ENCODE data around the gene DPH1.
A peak's percentile ranks its signal among the peaks of the same experiment; 100 is the strongest.

Gene DPH1

DNA sequence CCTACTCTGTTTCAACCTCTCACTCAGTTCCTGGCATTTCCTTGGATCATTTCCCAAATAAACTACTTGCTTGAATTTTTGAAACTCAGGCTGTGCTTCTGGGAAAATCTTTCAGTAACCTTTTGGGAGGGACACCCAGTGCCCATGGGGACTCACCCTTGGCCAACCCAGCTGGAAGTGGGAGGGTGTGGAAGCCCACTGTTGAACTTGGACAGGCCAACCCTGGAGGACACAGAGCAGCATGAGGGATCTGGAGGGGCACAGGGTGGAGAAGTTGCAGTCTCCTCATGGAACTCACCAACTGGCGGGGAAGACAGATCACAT, 16.0 kb upstream of the DPH1 start:
- Mint-ChIP-seq H3K27me3 (peaks cover 55 to 63% of the 10 kb centered on the region in 2 donors), H3K4me1 (ENCODE audit: low read depth in 2 of 2) (peaks cover 0 to 2% of the 10 kb centered on the region in 2 donors), H3K4me3 (no peak overlapping the region), H3K36me3 (ENCODE audit: insufficient read depth) (no peaks in the 10 kb centered on the region), H3K9me3 (no peaks in the 10 kb centered on the region), H3K27ac (no peak overlapping the region)
- DNase-seq (no peak), ATAC-seq (replicated peaks) (no peak)

DNA sequence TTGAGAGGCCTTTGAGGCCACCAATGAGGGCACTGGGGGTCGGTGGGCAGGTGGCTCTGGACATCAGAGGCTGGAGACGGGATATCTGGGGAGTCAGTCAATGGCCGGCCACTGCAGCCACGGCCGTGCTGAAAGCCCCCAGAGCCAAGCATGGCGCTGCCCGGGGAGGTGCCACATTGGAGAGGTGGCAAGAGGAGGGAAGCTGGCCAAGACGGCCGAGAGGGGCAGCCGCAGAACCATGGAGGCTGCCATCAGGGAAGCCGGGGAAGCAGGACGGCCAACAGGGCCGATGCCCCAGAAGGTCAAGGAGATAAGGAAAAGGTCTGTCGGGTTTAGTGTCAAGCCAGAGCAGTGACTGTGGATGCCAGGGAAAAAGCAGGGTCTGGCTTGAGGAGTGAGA, 14.6 kb upstream of the DPH1 start:
- peaks cover 67 to 77% of the 10 kb centered on the region in 2 donors for H3K27me3 Mint-ChIP-seq
- no peak for DNase-seq
- no peak overlapping the region for H3K4me3 Mint-ChIP-seq
- ATAC-seq (replicated peaks): no peak
- no peaks in the 10 kb centered on the region for H3K36me3 Mint-ChIP-seq (ENCODE audit: insufficient read depth)
- H3K9me3 Mint-ChIP-seq: no peaks in the 10 kb centered on the region
- H3K4me1 Mint-ChIP-seq (ENCODE audit: low read depth in 2 of 2): peaks cover 0 to 2% of the 10 kb centered on the region in 2 donors
- no peak overlapping the region for H3K27ac Mint-ChIP-seq

DNA sequence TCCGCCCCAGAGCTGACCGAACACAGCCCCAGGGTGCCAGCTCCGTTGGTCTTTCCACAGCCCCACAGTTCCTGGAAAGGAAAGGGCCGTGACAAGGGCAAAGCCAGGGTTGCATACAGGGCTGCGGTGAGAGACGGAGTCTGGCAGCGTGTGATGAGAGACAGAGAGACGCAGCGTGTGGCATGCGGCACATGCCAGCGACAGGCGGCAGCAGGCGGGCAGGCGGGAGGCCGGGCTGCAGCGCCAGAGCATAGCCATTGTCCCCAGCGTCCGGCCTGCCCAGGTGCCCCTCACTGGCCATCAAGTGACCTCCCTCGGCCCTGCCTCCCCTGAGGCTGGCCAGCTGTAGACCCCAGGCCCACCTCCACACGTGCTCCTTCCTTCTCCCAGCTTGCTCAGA, 13.5 kb upstream of the DPH1 start:
- Mint-ChIP-seq H3K9me3 (no peaks in the 10 kb centered on the region), H3K4me1 (ENCODE audit: low read depth in 2 of 2) (peaks cover 0 to 6% of the 10 kb centered on the region in 2 donors), H3K27ac (no peak overlapping the region), H3K27me3 (peaks cover 67 to 76% of the 10 kb centered on the region in 2 donors), H3K36me3 (ENCODE audit: insufficient read depth) (no peaks in the 10 kb centered on the region), H3K4me3 (no peak overlapping the region)
- ATAC-seq (replicated peaks) (no peak), DNase-seq (no peak)

DNA sequence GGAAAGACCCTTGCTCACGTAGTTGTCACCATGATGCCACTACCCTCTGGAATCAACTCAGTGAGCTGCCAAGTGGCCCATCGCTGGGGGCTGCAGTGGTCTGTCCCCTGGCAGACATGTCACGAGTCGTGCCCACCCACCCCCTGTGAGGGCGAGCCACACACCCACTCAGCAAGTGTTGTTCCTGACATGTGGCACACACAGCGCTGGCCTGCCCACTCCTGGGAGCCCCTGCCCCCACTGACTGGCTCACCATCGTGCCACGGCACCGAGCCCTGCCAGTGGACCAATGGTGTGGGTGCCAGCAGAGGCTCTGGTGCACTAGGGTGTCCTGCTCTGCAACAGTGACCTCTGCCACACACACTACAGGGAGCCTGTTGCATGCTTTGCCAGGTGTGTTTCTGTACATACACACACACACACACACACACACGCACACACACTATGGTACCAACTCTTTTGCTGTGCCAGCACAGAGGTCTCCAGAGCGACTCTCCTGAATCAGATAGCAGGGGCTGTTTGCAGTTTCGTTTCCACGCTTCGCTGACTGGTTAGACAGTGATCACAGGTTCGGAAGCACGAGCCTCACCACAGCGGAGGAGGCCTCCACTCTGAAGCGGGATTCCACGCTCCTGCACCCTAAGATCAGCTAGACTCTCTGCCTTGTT, 12.5 kb upstream of the DPH1 start:
- DNase-seq (no peak), ATAC-seq (replicated peaks) (no peak)
- Mint-ChIP-seq H3K4me1 (ENCODE audit: low read depth in 2 of 2) (peaks cover 0 to 6% of the 10 kb centered on the region in 2 donors), H3K27me3 (peaks cover 58 to 67% of the 10 kb centered on the region in 2 donors), H3K36me3 (ENCODE audit: insufficient read depth) (no peaks in the 10 kb centered on the region), H3K9me3 (no peaks in the 10 kb centered on the region), H3K27ac (no peak overlapping the region), H3K4me3 (peak overlapping the region in 1 of 2 donors; percentile 13)

DNA sequence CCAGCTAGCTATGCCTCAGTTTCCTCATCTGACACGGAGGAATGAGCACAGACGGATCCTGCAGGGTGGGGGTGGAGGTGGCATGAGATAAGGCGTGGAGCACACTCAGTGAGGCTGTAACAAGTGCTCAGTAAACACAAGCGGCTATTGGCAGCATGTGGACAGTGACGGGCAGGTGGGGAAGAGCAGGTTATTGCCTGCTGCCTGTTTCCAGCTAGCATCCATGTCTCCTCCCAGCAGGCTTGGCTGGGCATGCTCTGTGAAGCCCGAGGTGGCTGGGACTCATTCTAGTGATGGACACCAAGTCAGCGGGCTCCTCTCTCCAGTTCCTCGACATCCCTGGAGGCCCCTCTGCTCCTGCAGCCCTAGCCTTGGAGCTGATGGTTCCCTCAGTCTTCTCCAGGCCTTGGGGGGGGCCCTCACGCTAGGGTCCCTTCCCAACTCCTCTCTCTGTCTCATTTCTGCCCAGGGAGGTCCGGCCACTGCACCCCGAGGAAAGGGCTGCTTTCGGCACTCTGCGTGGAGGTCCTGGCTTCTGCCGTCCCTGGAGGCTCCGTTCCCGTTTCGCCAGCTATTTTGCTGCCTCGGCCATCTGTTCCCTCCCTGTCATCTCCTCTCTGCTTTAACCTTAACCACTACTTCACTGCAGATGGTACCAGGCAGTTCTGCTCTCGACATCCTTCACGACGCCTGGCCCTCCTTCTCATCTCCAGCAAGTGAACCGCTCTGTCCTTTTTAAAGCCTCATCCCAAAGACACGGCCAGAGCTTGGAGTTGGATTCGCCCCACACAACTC, 11.0 kb upstream of the DPH1 start:
- ATAC-seq (replicated peaks): no peak
- peaks cover 50 to 56% of the 10 kb centered on the region in 2 donors for H3K27me3 Mint-ChIP-seq
- no peaks in the 10 kb centered on the region for H3K9me3 Mint-ChIP-seq
- H3K36me3 Mint-ChIP-seq (ENCODE audit: insufficient read depth): peaks cover 3% of the 10 kb centered on the region
- peaks cover 0 to 8% of the 10 kb centered on the region in 2 donors for H3K4me1 Mint-ChIP-seq (ENCODE audit: low read depth in 2 of 2)
- no peak for DNase-seq
- H3K4me3 Mint-ChIP-seq: no peak overlapping the region
- H3K27ac Mint-ChIP-seq: peak overlapping the region in 1 of 2 donors; percentile 18

DNA sequence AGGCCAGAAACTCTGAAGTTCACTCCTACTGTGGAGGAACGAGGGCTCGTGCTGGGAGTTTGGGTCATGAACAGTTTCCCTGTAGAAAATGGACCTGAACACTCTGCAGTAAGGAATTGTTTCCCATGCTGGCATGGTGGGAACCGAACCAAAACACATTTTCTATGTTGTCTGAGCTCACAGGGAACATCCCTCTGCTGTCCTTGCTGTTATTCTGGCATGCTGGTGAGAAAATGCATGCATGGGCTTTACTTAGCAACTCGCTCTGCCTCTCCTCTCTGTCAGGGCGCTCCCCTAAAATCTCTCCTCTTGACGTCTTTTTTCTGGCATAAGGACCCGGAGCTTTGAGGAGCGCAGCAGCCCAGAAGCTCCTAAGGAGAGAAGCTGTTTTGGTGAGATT, 10.2 kb upstream of the DPH1 start:
- H3K4me3 Mint-ChIP-seq: no peak overlapping the region
- peaks cover 6% of the 10 kb centered on the region for H3K36me3 Mint-ChIP-seq (ENCODE audit: insufficient read depth)
- H3K9me3 Mint-ChIP-seq: no peaks in the 10 kb centered on the region
- DNase-seq (no peak), ATAC-seq (replicated peaks) (no peak)
- H3K27me3 Mint-ChIP-seq: peaks cover 47 to 48% of the 10 kb centered on the region in 2 donors
- peak overlapping the region in 1 of 2 donors; percentile 18 for H3K27ac Mint-ChIP-seq
- peaks cover 0 to 8% of the 10 kb centered on the region in 2 donors for H3K4me1 Mint-ChIP-seq (ENCODE audit: low read depth in 2 of 2)

DNA sequence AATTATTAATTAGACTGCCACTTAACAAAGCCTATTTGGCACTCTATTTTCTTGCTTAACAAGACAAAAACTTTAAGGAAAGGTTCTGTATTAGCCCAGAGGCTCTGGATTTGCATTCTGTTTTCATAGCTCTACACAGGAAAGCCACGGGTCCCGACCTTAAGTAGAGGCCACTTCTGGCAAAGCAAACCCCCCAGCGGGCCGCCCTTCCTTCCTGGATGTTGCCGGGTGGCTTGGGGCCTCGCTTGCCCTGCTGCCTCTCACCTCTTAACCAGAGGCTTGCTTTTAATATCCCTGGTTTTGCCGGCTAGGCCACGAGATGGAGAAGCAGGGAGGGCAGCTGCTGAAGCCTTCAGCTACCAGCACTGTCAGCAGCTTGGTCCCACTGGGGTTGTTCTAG, 9.2 kb upstream of the DPH1 start:
- Mint-ChIP-seq H3K4me1 (ENCODE audit: low read depth in 2 of 2) (peaks cover under 1 to 9% of the 10 kb centered on the region in 2 donors), H3K4me3 (no peak overlapping the region), H3K9me3 (no peaks in the 10 kb centered on the region), H3K36me3 (ENCODE audit: insufficient read depth) (peaks cover 8% of the 10 kb centered on the region), H3K27me3 (peaks cover 39 to 41% of the 10 kb centered on the region in 2 donors), H3K27ac (no peak overlapping the region)
- ATAC-seq (replicated peaks) (no peak), DNase-seq (no peak)

DNA sequence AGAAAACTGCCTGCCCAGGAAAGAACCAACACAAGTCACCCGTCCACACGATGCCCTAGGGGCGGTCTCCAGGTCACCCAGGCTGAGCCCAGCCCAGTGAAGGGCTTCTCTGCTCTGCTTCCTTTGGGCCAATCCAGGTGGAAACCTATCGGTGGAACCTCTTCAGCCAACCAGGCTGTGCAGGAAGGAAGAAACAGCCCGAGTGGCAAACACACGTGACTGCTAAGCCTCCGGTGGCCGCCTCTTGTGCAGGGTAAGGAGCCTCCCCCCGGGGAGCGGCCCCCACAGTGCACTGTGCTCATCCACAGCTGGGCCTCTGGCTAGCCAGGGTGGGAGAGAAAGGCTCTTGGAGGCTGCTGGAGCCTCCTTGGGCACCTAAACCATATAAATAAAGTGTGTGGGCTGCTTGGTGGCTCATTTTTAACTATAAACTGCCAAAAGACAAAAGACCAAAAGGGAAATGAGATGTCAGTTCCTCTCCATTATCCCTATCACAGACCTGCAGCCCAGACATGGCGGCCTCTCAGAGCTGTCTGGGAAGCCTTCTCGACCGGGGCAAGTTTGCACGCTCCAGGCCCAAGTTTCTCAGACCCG, 7.2 kb upstream of the DPH1 start:
- peaks cover 34 to 56% of the 10 kb centered on the region in 2 donors for H3K27me3 Mint-ChIP-seq
- H3K4me3 Mint-ChIP-seq: peak overlapping the region in 1 of 2 donors; percentile 66
- H3K27ac Mint-ChIP-seq: no peak overlapping the region
- H3K9me3 Mint-ChIP-seq: no peaks in the 10 kb centered on the region
- peaks cover 11% of the 10 kb centered on the region for H3K36me3 Mint-ChIP-seq (ENCODE audit: insufficient read depth)
- DNase-seq: no peak
- H3K4me1 Mint-ChIP-seq (ENCODE audit: low read depth in 2 of 2): peaks cover 7 to 16% of the 10 kb centered on the region in 2 donors
- peak; percentile 16 for ATAC-seq (replicated peaks)

DNA sequence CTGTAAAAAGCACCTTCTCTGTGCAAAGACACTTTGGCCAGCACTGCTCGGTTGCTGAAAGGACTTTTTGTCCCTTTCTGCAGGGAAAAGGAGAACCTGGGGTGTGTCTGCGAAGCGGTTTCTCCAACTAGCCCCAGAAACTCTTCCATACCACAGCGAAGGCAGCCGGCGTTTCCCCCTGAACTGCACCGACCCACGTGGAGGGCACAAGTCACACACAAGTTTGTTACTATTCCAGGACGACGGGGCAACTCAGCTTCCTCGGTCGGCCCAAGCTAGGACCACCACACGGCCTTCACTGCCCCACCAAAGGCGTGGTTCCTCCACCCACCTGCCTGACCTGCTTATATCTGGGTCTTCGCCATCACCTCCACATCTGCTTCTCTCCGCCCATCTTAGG, 6.7 kb upstream of the DPH1 start:
- H3K27me3 Mint-ChIP-seq: peaks cover 31 to 56% of the 10 kb centered on the region in 2 donors
- no peak for ATAC-seq (replicated peaks)
- no peak for DNase-seq
- H3K36me3 Mint-ChIP-seq (ENCODE audit: insufficient read depth): peaks cover 11% of the 10 kb centered on the region
- H3K9me3 Mint-ChIP-seq: no peaks in the 10 kb centered on the region
- H3K4me1 Mint-ChIP-seq (ENCODE audit: low read depth in 2 of 2): peaks cover 7 to 14% of the 10 kb centered on the region in 2 donors
- H3K4me3 Mint-ChIP-seq: peak overlapping the region; percentile 58 to 66
- no peak overlapping the region for H3K27ac Mint-ChIP-seq

DNA sequence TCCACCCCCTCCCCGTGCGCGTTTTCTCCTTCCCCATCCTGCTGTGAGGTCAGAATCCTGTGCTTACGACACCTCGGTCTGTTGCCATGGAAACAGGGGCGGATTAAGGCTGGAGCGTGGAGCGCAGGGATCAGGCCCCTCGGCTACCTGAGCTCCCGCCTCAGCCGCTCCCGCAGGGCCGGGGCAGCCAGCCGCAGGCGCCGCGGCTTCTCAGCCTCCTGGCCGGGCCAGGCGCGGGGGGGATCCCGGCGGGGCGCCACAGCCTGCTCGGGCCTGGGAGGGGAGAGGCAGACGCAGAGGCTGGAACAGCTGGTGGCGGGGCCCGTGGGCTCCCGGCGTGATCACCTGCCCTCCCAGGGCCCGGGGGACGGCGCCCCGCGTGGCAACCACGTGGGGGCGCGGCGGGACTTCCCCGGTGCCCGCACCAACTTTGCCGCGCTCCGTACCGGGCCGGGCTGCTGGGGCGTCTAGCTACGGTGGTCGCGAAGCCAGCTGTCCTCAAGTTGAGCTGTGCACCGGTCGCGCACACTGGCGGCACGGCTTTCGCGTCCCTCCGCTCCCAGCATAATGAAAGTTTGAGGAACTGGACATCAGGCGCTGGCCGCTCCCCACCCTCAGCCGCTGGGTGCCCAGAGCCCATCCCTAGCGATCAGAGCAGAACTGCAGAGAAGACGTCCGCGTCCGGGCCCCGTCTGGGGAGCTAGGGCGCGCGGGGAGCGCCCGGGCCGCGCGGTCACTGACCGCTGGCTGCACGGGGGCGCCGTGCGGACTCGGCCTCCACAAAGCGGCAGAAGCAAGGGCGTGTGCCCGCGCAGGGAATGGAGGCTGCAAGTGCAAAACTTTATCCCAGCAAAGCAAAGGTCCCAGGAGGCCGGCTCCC, 6.0 kb upstream of the DPH1 start:
- Mint-ChIP-seq H3K36me3 (ENCODE audit: insufficient read depth) (peaks cover 11% of the 10 kb centered on the region), H3K4me3 (peak overlapping the region; percentile 65 to 79), H3K9me3 (no peaks in the 10 kb centered on the region), H3K27me3 (peaks cover 27 to 56% of the 10 kb centered on the region in 2 donors), H3K4me1 (ENCODE audit: low read depth in 2 of 2) (peaks cover 9 to 15% of the 10 kb centered on the region in 2 donors), H3K27ac (peak overlapping the region in 1 of 2 donors; percentile 23)
- DNase-seq (peak in 2 of 3 experiments; percentile 44 to 48), ATAC-seq (replicated peaks) (peak; percentile 52)

DNA sequence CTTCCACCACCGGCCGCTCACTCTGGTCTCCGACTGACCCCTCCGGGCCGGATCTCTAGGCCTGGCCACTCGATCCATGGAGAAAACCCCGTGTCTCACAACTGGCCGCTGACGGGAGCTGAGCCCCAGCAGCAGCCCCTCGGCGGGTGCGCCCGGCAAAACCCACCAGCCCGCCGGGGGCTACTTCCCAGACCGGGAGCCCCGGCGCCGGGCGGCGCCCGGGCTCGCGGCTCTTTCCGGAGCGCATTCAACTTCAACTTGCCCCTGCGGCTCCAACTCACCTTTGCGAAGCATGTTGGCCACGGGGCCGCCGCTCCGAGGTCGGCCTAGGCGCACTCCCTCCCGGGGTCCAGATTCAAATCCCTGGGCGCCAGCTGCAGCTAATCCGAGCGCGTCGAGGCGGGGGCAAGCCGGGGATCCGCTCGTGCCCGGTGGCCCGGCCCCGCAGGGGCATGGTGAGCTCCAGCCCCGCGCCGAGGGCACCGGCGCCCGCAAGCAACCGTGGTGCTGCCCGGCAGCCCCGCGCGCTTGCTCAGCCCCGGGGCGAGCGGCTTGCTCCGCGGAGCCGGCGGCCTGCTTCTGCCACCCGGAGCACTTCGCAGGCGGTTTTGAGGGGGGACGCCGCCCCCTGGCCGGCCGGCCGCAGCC, 5.3 kb upstream of the DPH1 start:
- H3K4me1 Mint-ChIP-seq (ENCODE audit: low read depth in 2 of 2): peaks cover 9 to 18% of the 10 kb centered on the region in 2 donors
- peak; percentile 4 for ATAC-seq (replicated peaks)
- H3K27ac Mint-ChIP-seq: peak overlapping the region in 1 of 2 donors; percentile 23
- H3K9me3 Mint-ChIP-seq: no peaks in the 10 kb centered on the region
- peaks cover 13% of the 10 kb centered on the region for H3K36me3 Mint-ChIP-seq (ENCODE audit: insufficient read depth)
- peaks cover 19 to 51% of the 10 kb centered on the region in 2 donors for H3K27me3 Mint-ChIP-seq
- H3K4me3 Mint-ChIP-seq: peak overlapping the region; percentile 79 to 81
- no peak for DNase-seq

DNA sequence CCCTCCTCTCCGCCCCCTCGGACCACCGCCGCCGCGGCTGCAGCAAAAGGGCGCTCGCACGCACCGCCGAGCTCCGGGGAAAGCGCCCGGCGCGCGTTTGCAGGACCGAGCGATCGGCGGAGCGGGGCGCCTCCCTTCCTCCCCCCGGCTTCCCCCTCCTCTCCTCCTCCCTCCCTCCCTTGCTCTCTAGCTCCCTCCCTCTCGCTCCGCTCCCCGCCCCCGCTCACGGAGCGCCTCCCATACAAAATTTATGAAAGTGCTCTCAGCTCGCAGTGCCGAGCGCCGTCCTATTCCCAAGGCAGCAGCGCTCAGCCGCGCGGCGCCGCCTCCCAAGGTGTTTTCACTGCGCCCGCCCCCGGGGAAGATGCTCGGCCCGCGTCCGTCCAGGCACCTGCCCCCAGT, 4.7 kb upstream of the DPH1 start, which contains the start of gene RTN4RL1:
Gene RTN4RL1, minus strand, starts transcription at position 115 of the 402 bp plus-strand sequence. CDS start 469 bp downstream, outside the sequence.
- Mint-ChIP-seq H3K27me3 (peaks cover 14 to 46% of the 10 kb centered on the region in 2 donors), H3K4me3 (peak within 1 kb of the TSS; percentile 79 to 81), H3K4me1 (ENCODE audit: low read depth in 2 of 2) (peaks cover 12 to 21% of the 10 kb centered on the region in 2 donors), H3K9me3 (no peaks in the 10 kb centered on the region), H3K36me3 (ENCODE audit: insufficient read depth) (peaks cover 15% of the 10 kb centered on the region), H3K27ac (peak within 1 kb of the TSS in 1 of 2 donors; percentile 23)
- ATAC-seq (replicated peaks) (peak; percentile 43), DNase-seq (peak; percentile 50 to 62 (median 56))

Measured in effector memory CD8-positive, alpha-beta T cell (primary cell).